Measurements from ENCODE around the gene PLEKHG5. TPM values are rescaled to one million over a fixed set of nuclear protein-coding genes. Genes with fewer than 3 reads are reported as not detected.

Gene PLEKHG5, protein sequence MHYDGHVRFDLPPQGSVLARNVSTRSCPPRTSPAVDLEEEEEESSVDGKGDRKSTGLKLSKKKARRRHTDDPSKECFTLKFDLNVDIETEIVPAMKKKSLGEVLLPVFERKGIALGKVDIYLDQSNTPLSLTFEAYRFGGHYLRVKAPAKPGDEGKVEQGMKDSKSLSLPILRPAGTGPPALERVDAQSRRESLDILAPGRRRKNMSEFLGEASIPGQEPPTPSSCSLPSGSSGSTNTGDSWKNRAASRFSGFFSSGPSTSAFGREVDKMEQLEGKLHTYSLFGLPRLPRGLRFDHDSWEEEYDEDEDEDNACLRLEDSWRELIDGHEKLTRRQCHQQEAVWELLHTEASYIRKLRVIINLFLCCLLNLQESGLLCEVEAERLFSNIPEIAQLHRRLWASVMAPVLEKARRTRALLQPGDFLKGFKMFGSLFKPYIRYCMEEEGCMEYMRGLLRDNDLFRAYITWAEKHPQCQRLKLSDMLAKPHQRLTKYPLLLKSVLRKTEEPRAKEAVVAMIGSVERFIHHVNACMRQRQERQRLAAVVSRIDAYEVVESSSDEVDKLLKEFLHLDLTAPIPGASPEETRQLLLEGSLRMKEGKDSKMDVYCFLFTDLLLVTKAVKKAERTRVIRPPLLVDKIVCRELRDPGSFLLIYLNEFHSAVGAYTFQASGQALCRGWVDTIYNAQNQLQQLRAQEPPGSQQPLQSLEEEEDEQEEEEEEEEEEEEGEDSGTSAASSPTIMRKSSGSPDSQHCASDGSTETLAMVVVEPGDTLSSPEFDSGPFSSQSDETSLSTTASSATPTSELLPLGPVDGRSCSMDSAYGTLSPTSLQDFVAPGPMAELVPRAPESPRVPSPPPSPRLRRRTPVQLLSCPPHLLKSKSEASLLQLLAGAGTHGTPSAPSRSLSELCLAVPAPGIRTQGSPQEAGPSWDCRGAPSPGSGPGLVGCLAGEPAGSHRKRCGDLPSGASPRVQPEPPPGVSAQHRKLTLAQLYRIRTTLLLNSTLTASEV
- 1 to 10 TPM; 2.2 to 2.6 TPM for total RNA-seq
- polyA plus RNA-seq, result 1.0 TPM

DNA sequence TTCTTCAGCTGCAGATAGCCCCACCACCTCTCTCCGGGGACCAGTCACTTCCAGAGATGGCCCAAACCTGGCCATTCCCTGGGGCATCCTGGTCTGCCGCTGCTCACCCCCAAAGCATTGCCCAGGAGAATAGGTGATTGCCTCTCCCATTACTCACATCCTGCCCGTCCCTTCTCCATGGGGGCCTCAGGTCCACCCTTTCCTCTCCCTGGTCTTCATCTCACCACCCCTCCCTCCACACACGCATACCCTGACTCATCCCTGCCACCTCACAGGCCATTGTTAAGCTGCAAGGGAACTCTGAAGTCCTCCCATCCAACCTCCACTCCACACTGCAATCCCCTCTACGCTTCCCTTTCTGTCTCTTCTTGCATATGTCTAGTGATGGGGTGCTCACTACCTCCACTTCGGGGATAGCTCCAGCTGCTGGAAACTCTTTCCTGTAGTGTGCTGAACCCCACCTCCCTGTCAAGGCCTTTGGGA lies at the start of gene PLEKHG5:
Gene PLEKHG5, minus strand, starts transcription at position 188 of the 483 bp plus-strand sequence. CDS start 14,096 bp downstream, outside the sequence.
- H3K27ac Mint-ChIP-seq, result peak within 1 kb of the TSS; percentile 5 to 92 (median 72)
- peaks cover 0 to 2% (median 0%) of the 10 kb centered on the region in 3 donors for H3K36me3 Mint-ChIP-seq
- ChIA-PET POLR2A (no interaction called here), CTCF (interaction anchor here (1.2 to 7.2 kb wide), 8 partner anchors 7 to 154 kb away, joined by 4 to 79 read pairs (median 8); partner anchors contain the start of genes NOL9 and TAS1R1)
- peak within 1 kb of the TSS; percentile 78 for H3K4me3 ChIP-seq (ENCODE audit: low read length)
- peaks cover 4 to 18% of the 10 kb centered on the region in 2 donors for H3K27me3 Mint-ChIP-seq
- no peak for DNase-seq
- H3K36me3 ChIP-seq (ENCODE audit: insufficient read depth, low read length), result no peaks in the 10 kb centered on the region
- no peaks in the 10 kb centered on the region for H3K9me3 ChIP-seq (ENCODE audit: low read length)
- peak within 1 kb of the TSS; percentile 51 for H3K27ac ChIP-seq (ENCODE audit: low read depth, low read length)
- peaks cover 9% of the 10 kb centered on the region for H3K27me3 ChIP-seq (ENCODE audit: insufficient read depth, low read length, poor library complexity, severe bottlenecking)
- H3K4me1 ChIP-seq (ENCODE audit: insufficient read depth, low read length), result peaks cover 14% of the 10 kb centered on the region
- no peaks in the 10 kb centered on the region for H3K9me3 Mint-ChIP-seq
- peak within 1 kb of the TSS; percentile 68 to 89 (median 78) for H3K4me3 Mint-ChIP-seq
- H3K4me1 Mint-ChIP-seq, result peaks cover 17 to 31% (median 19%) of the 10 kb centered on the region in 3 donors

DNA sequence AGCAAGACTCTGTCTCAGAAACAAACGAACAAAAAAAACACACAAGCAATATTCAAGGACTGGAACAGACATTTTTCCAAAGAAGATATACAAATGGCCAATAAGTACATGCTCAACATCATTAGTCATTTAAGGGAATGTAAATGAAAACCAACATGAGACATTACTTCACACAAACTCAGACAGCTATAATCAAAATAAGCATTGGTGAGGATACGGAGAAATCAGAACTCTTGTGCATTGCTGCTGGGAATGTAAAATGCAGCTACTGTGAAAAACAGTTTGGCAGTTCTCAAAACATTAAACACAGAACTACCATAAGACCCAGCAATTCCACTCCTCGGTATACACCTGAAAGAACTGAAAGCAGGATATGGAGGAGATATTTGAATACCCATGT lies 47.5 kb upstream of the PLEKHG5 start:
- no peak for DNase-seq
- no peaks in the 10 kb centered on the region for H3K4me1 ChIP-seq (ENCODE audit: insufficient read depth, low read length)
- H3K4me3 ChIP-seq (ENCODE audit: low read length), result no peak overlapping the region
- CTCF ChIA-PET, result no interaction called here
- H3K4me3 Mint-ChIP-seq, result no peak overlapping the region
- H3K27ac Mint-ChIP-seq, result peak overlapping the region in 2 of 8 donors; percentile 24 to 57
- H3K9me3 Mint-ChIP-seq, result no peaks in the 10 kb centered on the region
- H3K27me3 ChIP-seq (ENCODE audit: insufficient read depth, low read length, poor library complexity, severe bottlenecking), result no peaks in the 10 kb centered on the region
- H3K36me3 Mint-ChIP-seq, result peaks cover 0 to 57% (median 4%) of the 10 kb centered on the region in 3 donors
- no peaks in the 10 kb centered on the region for H3K27me3 Mint-ChIP-seq
- H3K36me3 ChIP-seq (ENCODE audit: insufficient read depth, low read length), result peaks cover 13% of the 10 kb centered on the region
- POLR2A ChIA-PET, result no interaction called here
- H3K9me3 ChIP-seq (ENCODE audit: low read length), result no peaks in the 10 kb centered on the region
- no peak overlapping the region for H3K27ac ChIP-seq (ENCODE audit: low read depth, low read length)
- H3K4me1 Mint-ChIP-seq, result peaks cover 0 to 6% (median 1%) of the 10 kb centered on the region in 3 donors

DNA sequence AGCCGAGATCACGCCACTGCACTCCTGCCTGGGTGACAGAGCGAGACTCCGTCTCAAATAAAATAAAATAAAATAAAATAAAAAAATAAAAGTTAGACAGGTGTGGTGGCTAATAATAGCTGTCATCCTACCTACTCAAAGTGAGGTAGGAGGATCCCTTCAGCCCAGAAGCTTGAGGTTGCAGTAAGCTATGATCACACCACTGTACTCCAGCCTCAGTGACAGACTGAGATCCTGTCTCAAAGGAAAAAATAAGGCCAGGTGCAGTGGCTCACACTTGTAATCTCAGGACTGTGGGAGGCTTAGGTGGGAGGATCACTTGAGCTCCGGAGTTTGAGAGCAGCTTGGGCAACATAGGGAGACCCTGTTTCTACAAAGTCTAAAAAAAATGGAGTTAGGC lies 44.8 kb upstream of the PLEKHG5 start:
- H3K4me1 Mint-ChIP-seq, result peaks cover 0 to 6% (median 1%) of the 10 kb centered on the region in 3 donors
- ChIA-PET POLR2A (no interaction called here), CTCF (interaction anchor here (1.2 to 3.2 kb wide), 3 partner anchors 18 to 98 kb away, joined by 3 to 15 read pairs (median 3); partner anchors contain the start of genes NOL9 and TAS1R1)
- H3K9me3 ChIP-seq (ENCODE audit: low read length), result no peaks in the 10 kb centered on the region
- no peak overlapping the region for H3K27ac ChIP-seq (ENCODE audit: low read depth, low read length)
- H3K27ac Mint-ChIP-seq, result peak overlapping the region in 1 of 8 donors; percentile 27
- no peaks in the 10 kb centered on the region for H3K27me3 ChIP-seq (ENCODE audit: insufficient read depth, low read length, poor library complexity, severe bottlenecking)
- H3K4me3 Mint-ChIP-seq, result no peak overlapping the region
- no peaks in the 10 kb centered on the region for H3K27me3 Mint-ChIP-seq
- H3K36me3 ChIP-seq (ENCODE audit: insufficient read depth, low read length), result peaks cover 37% of the 10 kb centered on the region
- H3K36me3 Mint-ChIP-seq, result peaks cover 6 to 70% (median 11%) of the 10 kb centered on the region in 3 donors
- no peaks in the 10 kb centered on the region for H3K4me1 ChIP-seq (ENCODE audit: insufficient read depth, low read length)
- H3K9me3 Mint-ChIP-seq, result no peaks in the 10 kb centered on the region
- no peak for DNase-seq
- no peak overlapping the region for H3K4me3 ChIP-seq (ENCODE audit: low read length)

DNA sequence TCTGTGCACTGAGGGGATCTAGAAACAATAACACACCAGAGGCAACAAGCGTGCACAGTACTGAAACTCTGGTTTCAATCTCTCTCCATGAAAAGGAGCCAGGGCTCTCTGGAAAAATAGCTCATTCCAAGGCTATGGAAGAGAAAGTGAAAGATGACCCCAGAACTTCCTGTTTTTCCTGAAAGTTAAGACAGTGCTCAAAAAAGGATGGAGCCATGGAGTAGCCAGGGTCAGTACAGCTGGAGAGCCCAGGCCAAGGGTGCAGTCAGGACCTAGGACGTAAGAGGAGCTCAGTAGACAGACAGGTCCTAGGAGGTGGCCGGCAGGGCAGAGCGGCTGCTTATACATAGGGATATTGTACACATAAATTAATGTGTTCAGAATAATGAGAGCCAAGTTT lies 43.7 kb upstream of the PLEKHG5 start:
- POLR2A ChIA-PET, result no interaction called here
- DNase-seq, result no peak
- Histone ChIP-seq H3K4me3 (ENCODE audit: low read length) (no peak overlapping the region), H3K27me3 (ENCODE audit: insufficient read depth, low read length, poor library complexity, severe bottlenecking) (no peaks in the 10 kb centered on the region), H3K4me1 (ENCODE audit: insufficient read depth, low read length) (no peaks in the 10 kb centered on the region), H3K27ac (ENCODE audit: low read depth, low read length) (no peak overlapping the region), H3K36me3 (ENCODE audit: insufficient read depth, low read length) (peaks cover 46% of the 10 kb centered on the region), H3K9me3 (ENCODE audit: low read length) (no peaks in the 10 kb centered on the region)
- H3K27ac Mint-ChIP-seq, result peak overlapping the region in 5 of 8 donors; percentile 38 to 70 (median 54)
- H3K27me3 Mint-ChIP-seq, result no peaks in the 10 kb centered on the region
- peaks cover 0 to 6% (median 1%) of the 10 kb centered on the region in 3 donors for H3K4me1 Mint-ChIP-seq
- peaks cover 6 to 71% (median 11%) of the 10 kb centered on the region in 3 donors for H3K36me3 Mint-ChIP-seq
- CTCF ChIA-PET, result interaction anchor here (1.0 to 3.2 kb wide), 3 partner anchors 8 to 19 kb away, joined by 3 to 15 read pairs (median 4); partner anchors contain the start of genes NOL9 and TAS1R1
- H3K4me3 Mint-ChIP-seq, result no peak overlapping the region
- H3K9me3 Mint-ChIP-seq, result no peaks in the 10 kb centered on the region

DNA sequence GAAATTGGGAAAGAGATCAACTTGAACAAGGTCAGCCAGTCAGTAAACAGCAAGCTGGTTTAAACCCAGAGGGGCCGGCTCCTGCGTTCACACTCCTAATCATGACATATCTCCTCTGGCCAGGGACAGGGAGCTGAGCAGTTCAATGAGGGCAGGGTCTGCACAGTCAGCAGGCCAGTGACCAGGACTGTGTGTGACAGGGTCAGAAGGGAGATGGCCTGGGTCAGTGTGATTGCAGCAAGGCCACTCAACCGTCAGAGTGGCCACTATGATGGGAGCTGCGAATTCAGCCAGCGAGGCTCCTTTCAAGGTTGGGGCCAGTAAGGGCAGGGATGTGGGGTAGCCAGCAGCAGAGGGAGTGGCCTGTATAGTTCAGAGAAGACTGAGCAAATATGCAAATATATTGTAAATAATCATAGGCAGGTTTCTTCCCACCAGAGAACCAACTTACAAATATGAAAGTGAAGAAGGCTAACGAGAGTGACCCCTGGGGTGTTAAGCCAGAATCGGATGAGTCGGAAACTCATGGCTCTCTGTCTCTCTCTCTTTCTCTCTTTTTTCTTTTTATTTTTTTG lies 42.9 kb upstream of the PLEKHG5 start:
- Histone ChIP-seq H3K27me3 (ENCODE audit: insufficient read depth, low read length, poor library complexity, severe bottlenecking) (no peaks in the 10 kb centered on the region), H3K4me3 (ENCODE audit: low read length) (no peak overlapping the region), H3K4me1 (ENCODE audit: insufficient read depth, low read length) (no peaks in the 10 kb centered on the region), H3K9me3 (ENCODE audit: low read length) (no peaks in the 10 kb centered on the region), H3K27ac (ENCODE audit: low read depth, low read length) (no peak overlapping the region), H3K36me3 (ENCODE audit: insufficient read depth, low read length) (peaks cover 46% of the 10 kb centered on the region)
- DNase-seq, result no peak
- ChIA-PET CTCF (no interaction called here), POLR2A (no interaction called here)
- H3K9me3 Mint-ChIP-seq, result no peaks in the 10 kb centered on the region
- no peak overlapping the region for H3K4me3 Mint-ChIP-seq
- peak overlapping the region in 2 of 8 donors; percentile 33 to 79 for H3K27ac Mint-ChIP-seq
- peaks cover 6 to 67% (median 11%) of the 10 kb centered on the region in 3 donors for H3K36me3 Mint-ChIP-seq
- peaks cover 0 to 6% (median 0%) of the 10 kb centered on the region in 3 donors for H3K4me1 Mint-ChIP-seq
- no peaks in the 10 kb centered on the region for H3K27me3 Mint-ChIP-seq

DNA sequence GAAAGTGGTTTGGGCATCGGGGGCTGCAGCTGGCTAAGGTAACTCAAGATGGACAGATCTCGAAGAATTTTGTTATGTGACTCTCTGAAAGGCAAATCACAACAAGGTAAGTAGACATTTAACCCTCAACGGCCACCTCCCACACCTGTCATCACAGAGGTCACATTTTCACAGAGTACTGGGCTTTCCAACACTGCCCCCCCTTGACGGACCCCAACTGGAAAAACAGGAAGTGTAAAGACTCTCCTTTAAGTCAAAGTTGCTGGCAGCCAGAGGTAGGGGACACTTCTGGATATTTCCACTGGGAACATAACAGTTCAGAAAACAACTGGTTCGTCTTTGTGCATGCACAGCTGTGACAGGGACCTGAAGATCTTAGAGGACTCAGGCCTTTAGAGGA lies 40.5 kb upstream of the PLEKHG5 start:
- H3K9me3 Mint-ChIP-seq, result no peaks in the 10 kb centered on the region
- no peaks in the 10 kb centered on the region for H3K9me3 ChIP-seq (ENCODE audit: low read length)
- peaks cover 0 to 3% (median 0%) of the 10 kb centered on the region in 3 donors for H3K4me1 Mint-ChIP-seq
- no peaks in the 10 kb centered on the region for H3K27me3 ChIP-seq (ENCODE audit: insufficient read depth, low read length, poor library complexity, severe bottlenecking)
- no peak overlapping the region for H3K27ac Mint-ChIP-seq
- H3K4me1 ChIP-seq (ENCODE audit: insufficient read depth, low read length), result no peaks in the 10 kb centered on the region
- H3K36me3 Mint-ChIP-seq, result peaks cover 6 to 74% (median 18%) of the 10 kb centered on the region in 3 donors
- peaks cover 56% of the 10 kb centered on the region for H3K36me3 ChIP-seq (ENCODE audit: insufficient read depth, low read length)
- H3K4me3 Mint-ChIP-seq, result no peak overlapping the region
- H3K4me3 ChIP-seq (ENCODE audit: low read length), result no peak overlapping the region
- ChIA-PET POLR2A (no interaction called here), CTCF (no interaction called here)
- no peak for DNase-seq
- H3K27me3 Mint-ChIP-seq, result no peaks in the 10 kb centered on the region
- no peak overlapping the region for H3K27ac ChIP-seq (ENCODE audit: low read depth, low read length)

DNA sequence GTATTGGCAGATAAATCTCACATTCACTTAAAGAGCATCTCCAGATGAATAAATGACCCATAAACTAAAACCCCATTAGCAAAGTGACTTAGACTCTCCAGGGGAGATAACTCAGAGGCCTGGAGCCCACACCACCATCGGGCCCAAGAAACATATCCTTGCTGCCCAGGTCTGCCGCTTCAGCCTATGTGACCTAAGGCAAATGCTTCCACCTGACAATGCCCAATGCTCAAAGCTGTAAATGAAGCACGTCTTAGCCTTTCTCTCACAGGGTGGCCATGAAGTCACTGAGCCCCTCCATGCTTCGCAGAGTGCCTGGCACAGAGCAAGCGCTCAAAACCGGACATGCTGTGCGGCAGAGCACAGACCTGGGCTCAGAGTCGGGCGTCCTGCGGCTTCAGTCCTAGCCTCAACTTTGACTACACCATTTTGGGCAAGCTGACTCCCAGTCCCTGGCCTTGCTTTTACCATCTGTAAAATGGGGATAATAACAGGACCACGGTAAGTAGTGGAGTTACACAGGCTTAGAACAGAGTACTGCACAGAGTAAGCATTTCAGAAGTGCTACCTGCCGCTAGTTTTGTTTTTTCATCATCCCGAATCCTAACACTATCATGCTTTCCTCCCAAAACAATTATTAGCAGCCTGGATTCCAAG lies 39.2 kb upstream of the PLEKHG5 start:
- CTCF ChIA-PET, result no interaction called here
- Mint-ChIP-seq H3K4me1 (peaks cover 0 to 3% (median 0%) of the 10 kb centered on the region in 3 donors), H3K27ac (no peak overlapping the region), H3K36me3 (peaks cover 6 to 81% (median 20%) of the 10 kb centered on the region in 3 donors), H3K4me3 (no peak overlapping the region), H3K27me3 (no peaks in the 10 kb centered on the region), H3K9me3 (no peaks in the 10 kb centered on the region)
- no peak for DNase-seq
- no peak overlapping the region for H3K27ac ChIP-seq (ENCODE audit: low read depth, low read length)
- H3K27me3 ChIP-seq (ENCODE audit: insufficient read depth, low read length, poor library complexity, severe bottlenecking), result no peaks in the 10 kb centered on the region
- H3K9me3 ChIP-seq (ENCODE audit: low read length), result no peaks in the 10 kb centered on the region
- no peak overlapping the region for H3K4me3 ChIP-seq (ENCODE audit: low read length)
- H3K36me3 ChIP-seq (ENCODE audit: insufficient read depth, low read length), result peaks cover 68% of the 10 kb centered on the region
- no peaks in the 10 kb centered on the region for H3K4me1 ChIP-seq (ENCODE audit: insufficient read depth, low read length)
- POLR2A ChIA-PET, result no interaction called here

All from CD8-positive, alpha-beta memory T cell (primary cell).